ENCODE measurements around the gene CFH. TPM values are rescaled to one million over a fixed set of nuclear protein-coding genes. Genes with fewer than 3 reads are reported as not detected.
"Not testable (repeated sequence)": the region's sequence is repeated elsewhere in the genome, so short reads cannot be mapped to it uniquely, and the experiment has no call there.

CFH gene
- total RNA-seq, 4 donors from 2014 or later: 10.7 to 78.4 (median 30.1) TPM

GRCh38 chr1:196611873-196612272, 40.0 kb upstream of the CFH start:
- no peaks in the 10 kb centered on the region for H3K27me3 ChIP-seq
- no peak for DNase-seq
- H3K4me1 ChIP-seq: no peaks in the 10 kb centered on the region
- H3K4me3 ChIP-seq: no peak overlapping the region
- H3K36me3 ChIP-seq: no peaks in the 10 kb centered on the region
- no peak for TF ChIP-seq POLR2A (IDR thresholded peaks at IDR 0.05)
- TF ChIP-seq, protein P1, sequence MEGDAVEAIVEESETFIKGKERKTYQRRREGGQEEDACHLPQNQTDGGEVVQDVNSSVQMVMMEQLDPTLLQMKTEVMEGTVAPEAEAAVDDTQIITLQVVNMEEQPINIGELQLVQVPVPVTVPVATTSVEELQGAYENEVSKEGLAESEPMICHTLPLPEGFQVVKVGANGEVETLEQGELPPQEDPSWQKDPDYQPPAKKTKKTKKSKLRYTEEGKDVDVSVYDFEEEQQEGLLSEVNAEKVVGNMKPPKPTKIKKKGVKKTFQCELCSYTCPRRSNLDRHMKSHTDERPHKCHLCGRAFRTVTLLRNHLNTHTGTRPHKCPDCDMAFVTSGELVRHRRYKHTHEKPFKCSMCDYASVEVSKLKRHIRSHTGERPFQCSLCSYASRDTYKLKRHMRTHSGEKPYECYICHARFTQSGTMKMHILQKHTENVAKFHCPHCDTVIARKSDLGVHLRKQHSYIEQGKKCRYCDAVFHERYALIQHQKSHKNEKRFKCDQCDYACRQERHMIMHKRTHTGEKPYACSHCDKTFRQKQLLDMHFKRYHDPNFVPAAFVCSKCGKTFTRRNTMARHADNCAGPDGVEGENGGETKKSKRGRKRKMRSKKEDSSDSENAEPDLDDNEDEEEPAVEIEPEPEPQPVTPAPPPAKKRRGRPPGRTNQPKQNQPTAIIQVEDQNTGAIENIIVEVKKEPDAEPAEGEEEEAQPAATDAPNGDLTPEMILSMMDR (IDR thresholded peaks at IDR 0.05): no peak
- no peak overlapping the region for H3K27ac ChIP-seq
- H3K9me3 ChIP-seq: no peaks in the 10 kb centered on the region

- no peaks in the 10 kb centered on the region for H3K9me3 ChIP-seq
- DNase-seq: no peak
- no peak overlapping the region for H3K27ac ChIP-seq
- H3K4me3 ChIP-seq: no peak overlapping the region
- no peaks in the 10 kb centered on the region for H3K4me1 ChIP-seq
- no peaks in the 10 kb centered on the region for H3K27me3 ChIP-seq
- no peaks in the 10 kb centered on the region for H3K36me3 ChIP-seq
- TF ChIP-seq, protein P1 (IDR thresholded peaks at IDR 0.05): no peak
- no peak for TF ChIP-seq POLR2A (IDR thresholded peaks at IDR 0.05)
Measured at GRCh38 chr1:196619721-196620120, 32.1 kb upstream of the CFH start.

GRCh38 chr1:196623079-196623478, 28.8 kb upstream of the CFH start:
- Histone ChIP-seq H3K36me3 (no peaks in the 10 kb centered on the region), H3K4me3 (no peak overlapping the region), H3K27me3 (no peaks in the 10 kb centered on the region), H3K9me3 (no peaks in the 10 kb centered on the region), H3K27ac (no peak overlapping the region), H3K4me1 (no peaks in the 10 kb centered on the region)
- TF ChIP-seq, protein P1 (IDR thresholded peaks at IDR 0.05): no peak
- no peak for TF ChIP-seq POLR2A (IDR thresholded peaks at IDR 0.05)
- no peak for DNase-seq

DNA sequence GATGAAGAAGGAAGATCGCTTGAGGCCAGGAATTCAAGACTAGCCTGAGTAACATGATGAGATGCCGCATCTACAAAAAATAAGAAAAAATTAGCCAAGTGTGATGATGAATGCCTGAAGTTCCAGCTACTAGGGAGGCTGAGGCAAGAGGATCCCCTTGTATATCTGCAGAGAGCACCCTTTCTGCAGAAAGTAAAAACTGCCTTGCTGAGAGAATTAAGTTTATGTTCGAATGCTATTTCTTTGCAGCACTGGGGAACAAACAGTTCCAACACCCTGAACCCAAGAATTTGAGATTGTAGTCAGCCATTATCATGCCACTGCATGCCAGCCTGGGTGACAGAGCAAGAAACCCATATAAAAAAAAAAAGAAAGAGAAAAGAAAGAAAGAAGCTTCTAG, 23.0 kb upstream of the CFH start:
- Histone ChIP-seq H3K27me3 (no peaks in the 10 kb centered on the region), H3K9me3 (no peaks in the 10 kb centered on the region), H3K4me1 (no peaks in the 10 kb centered on the region), H3K27ac (no peak overlapping the region), H3K36me3 (no peaks in the 10 kb centered on the region), H3K4me3 (no peak overlapping the region)
- no peak for DNase-seq
- TF ChIP-seq, protein P1 (IDR thresholded peaks at IDR 0.05): no peak
- no peak for TF ChIP-seq POLR2A (IDR thresholded peaks at IDR 0.05)

GRCh38 chr1:196637606-196638005, 14.2 kb upstream of the CFH start:
- TF ChIP-seq POLR2A (IDR thresholded peaks at IDR 0.05): no peak
- TF ChIP-seq, protein P1 (IDR thresholded peaks at IDR 0.05): no peak
- Histone ChIP-seq H3K27me3 (no peaks in the 10 kb centered on the region), H3K4me1 (no peaks in the 10 kb centered on the region), H3K36me3 (no peaks in the 10 kb centered on the region), H3K9me3 (no peaks in the 10 kb centered on the region), H3K4me3 (no peak overlapping the region), H3K27ac (no peak overlapping the region)
- DNase-seq: no peak

- Histone ChIP-seq H3K27ac (no peak overlapping the region), H3K9me3 (no peaks in the 10 kb centered on the region), H3K36me3 (no peaks in the 10 kb centered on the region), H3K4me3 (no peak overlapping the region), H3K4me1 (no peaks in the 10 kb centered on the region), H3K27me3 (no peaks in the 10 kb centered on the region)
- DNase-seq: no peak
- TF ChIP-seq, protein P1 (IDR thresholded peaks at IDR 0.05): no peak
- TF ChIP-seq POLR2A (IDR thresholded peaks at IDR 0.05): no peak
Measured at GRCh38 chr1:196638466-196638865, 13.4 kb upstream of the CFH start.

- DNase-seq, H3K4me1 ChIP-seq, H3K9me3 ChIP-seq, H3K4me3 ChIP-seq, H3K27me3 ChIP-seq, H3K27ac ChIP-seq, H3K36me3 ChIP-seq: not testable (repeated sequence)
Measured at GRCh38 chr1:196639291-196639690, 12.6 kb upstream of the CFH start.
